ENCODE measurements around the gene MAP3K5.

Gene MAP3K5

GRCh38 chr6:136535017-136535765 is 257.1 kb downstream of the MAP3K5 start:
- no peak for FAIRE-seq

DNA sequence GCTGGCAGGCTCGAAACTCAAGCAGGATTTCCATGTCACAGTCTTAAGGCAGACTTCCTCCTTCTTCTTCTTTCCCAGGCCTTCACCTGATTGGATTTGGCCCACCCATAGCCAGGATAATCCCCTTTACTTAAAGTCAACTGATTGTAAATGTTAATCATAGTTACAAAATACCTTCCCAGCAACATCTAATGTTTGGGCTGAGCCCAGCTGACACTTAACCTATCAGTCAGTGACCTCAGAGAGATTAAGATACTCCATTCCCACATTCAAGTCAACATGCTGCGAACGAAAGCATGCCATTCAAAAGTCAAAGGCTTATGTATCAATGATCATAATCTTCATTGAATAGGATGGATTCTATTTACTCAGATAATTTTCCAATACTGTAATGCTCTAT is 258.0 kb downstream of the MAP3K5 start:
- FAIRE-seq, result no peak

DNA sequence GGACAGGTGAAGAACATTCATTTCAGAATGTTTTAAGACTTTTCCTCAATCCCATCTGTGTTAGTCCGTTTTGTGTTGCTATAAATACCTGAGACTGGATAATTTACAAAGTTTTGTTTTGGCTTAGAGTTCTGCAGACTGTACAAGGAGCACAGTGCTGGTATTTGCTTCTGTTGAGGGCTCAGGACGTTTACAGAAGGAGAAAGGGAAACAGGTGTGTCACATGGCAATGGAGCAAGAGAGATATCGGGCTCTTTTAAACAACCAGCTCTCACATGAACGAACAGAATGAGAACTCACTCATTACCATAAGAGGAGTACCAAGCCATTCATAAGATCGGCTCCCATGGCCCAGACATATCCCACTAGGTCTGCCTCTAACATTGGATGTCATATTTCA is 258.8 kb downstream of the MAP3K5 start:
- no peak for FAIRE-seq

DNA sequence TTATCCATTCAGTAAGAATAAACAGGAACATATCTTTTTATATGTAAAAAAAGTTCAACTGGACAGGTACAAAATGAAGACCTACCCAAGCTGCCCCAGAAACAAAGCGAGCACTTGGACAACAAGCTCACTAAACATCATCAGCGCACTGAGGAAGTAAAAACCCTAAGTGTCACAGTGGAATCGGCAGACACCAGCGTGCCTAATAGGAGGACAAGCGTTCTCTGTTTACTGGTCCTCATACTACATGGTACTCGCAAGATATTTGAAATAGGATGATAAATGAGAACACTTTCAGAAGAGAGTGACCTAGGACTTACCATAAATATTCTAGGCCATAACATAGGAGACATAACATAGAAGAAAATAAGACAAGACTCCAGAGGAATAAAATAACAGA is 260.2 kb downstream of the MAP3K5 start:
- no peak for FAIRE-seq

DNA sequence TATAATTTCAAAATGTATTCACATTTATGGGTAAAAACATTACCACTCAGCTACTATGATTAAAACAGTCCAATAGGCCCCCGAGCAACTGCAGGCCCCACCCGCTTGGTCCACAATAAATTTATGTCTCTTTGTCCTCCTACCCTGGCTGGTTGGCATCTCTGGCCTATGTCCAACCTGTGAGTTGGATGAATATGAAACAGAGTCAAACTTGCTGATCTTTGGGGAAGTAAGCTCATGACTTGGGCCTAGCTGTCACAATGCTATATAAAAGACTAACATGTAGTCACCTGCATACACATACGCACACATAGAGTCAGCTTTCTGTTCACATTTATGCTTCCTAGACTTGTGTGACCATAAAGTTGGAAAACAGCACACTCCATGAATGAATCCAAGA is 262.6 kb downstream of the MAP3K5 start:
- no peak for FAIRE-seq

- FAIRE-seq, result no peak
These were observed 263.8 kb downstream of the MAP3K5 start for GRCh38 chr6:136528477-136528876.

- FAIRE-seq, result no peak
These were observed 264.4 kb downstream of the MAP3K5 start for GRCh38 chr6:136527831-136528230.

GRCh38 chr6:136526937-136527336 is 265.3 kb downstream of the MAP3K5 start:
- FAIRE-seq, result no peak

- no peak for FAIRE-seq
These were observed 265.9 kb downstream of the MAP3K5 start for GRCh38 chr6:136526196-136526930.

DNA sequence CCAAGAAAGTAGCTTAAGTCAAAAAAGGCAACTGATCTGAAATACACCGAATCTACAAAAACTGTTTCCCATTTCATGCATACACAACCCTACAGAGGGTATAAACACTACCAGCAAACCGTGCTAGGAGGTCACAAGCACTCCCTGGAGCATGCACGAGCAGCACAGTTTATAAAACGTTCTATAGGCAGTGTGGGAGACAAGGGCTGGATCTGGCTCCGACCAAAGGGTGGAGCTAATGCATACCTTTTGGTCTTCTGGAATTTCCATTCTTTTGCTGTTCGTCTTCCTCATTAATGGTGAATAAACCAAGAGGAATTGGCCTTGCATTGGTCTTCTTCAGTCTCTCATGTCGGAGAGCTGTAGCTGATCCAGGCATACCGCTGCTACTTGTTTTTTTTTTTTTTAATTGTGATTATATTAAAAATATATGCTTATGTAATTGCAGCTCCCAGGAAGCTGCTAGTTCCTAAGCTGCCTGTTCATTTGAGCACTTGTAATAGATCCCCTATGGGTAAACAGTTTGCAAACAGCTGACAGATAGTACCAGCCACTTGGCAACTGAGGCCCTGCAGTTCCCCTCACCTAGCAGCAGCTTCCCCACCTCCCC is 266.6 kb downstream of the MAP3K5 start:
- FAIRE-seq, result no peak

DNA sequence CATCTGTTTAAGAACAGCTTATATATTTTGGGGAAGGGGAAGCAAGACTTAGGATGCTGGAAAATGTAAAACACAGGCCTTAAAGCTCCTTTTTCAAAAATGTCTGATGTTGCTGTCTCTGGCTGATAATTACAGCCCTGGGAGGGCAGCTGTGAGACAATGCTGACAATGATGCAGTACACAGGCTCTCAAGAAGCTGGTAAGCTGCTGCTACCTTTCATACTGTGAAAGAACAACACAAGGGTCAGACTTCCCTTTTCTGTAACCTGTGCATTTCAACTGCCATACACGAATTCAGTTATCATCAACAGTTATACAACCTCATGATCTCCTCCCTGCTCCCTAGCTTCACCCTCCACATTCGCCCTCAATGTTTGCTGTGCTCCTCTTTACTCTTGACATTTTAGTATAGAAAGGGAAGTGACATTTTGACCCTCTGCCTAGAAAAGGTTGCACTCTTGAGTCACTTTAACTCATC is 267.3 kb downstream of the MAP3K5 start:
- no peak for FAIRE-seq

DNA sequence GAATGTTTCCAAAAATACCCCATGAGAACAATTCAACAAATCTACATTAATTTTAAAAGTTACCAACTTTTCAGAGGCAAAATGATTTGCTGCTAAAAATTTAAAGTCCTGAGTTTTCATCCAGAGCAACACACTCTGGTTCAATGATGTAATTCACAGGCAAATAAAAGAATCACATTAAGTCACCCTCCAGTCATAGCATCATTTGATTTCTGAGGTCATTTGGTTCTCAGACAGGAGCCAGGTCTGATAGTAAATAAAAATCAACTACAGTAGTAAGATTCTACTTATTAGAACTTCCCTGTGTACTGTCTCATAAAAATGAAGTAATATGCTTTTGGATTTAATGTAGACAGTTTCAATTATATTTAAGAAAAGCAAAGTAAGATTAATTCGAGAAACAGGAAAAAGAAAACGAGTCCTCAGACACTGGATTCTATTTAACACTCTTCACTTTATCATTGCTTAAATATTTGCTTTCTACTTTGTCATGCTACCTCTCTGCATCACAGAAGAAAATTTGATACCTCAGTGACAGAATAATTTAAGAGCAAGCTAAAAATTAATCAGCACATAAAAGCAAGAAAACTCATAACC is 267.8 kb downstream of the MAP3K5 start:
- FAIRE-seq, result no peak

GRCh38 chr6:136523196-136523595 is 269.1 kb downstream of the MAP3K5 start:
- no peak for FAIRE-seq

DNA sequence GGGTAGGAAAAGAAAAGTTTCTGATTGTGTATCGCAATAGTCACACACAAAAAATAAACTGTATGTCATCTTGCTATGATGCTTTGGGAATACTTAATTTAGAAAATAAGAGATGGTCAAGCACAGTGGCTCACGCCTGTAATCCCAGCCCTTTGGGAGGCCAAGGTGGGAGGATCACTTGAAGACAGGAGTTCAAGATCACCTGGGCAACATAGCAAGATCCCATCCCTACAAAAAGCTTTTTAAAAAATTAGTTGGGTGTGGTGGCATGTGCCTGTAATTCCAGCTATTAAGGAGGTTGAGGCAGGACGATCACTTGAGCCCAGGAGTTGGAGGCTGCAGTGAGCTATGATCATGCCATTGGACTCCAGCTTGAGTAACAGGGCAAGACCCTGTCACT is 269.6 kb downstream of the MAP3K5 start:
- FAIRE-seq, result no peak

- no peak for FAIRE-seq
These were observed 270.4 kb downstream of the MAP3K5 start for GRCh38 chr6:136521911-136522310.

- no peak for FAIRE-seq
These were observed 270.9 kb downstream of the MAP3K5 start for GRCh38 chr6:136521427-136521826.

DNA sequence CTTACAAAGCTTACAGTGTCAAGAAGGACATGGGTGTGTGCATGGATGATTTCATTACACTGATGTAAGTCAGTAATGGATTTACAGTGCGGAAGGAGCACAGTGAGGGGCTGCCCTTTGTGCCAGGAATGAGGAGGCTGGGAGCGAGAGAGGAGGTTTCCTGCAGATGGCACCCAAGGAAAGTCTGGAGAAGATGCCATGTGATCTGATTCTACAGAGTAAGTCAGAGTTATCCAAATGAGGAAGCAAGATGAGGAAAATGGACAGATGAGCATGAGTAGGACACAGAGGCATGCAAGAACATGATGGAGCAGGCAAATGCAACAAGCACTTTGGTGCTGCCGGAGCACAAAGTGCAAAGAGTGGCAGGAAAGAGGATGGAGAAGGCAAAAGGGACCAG is 271.8 kb downstream of the MAP3K5 start:
- no peak for FAIRE-seq

GRCh38 chr6:136517582-136517981 is 274.7 kb downstream of the MAP3K5 start:
- no peak for FAIRE-seq

GRCh38 chr6:136517002-136517401 is 275.3 kb downstream of the MAP3K5 start:
- FAIRE-seq, result no peak

GRCh38 chr6:136514591-136514990 is 277.7 kb downstream of the MAP3K5 start:
- no peak for FAIRE-seq

DNA sequence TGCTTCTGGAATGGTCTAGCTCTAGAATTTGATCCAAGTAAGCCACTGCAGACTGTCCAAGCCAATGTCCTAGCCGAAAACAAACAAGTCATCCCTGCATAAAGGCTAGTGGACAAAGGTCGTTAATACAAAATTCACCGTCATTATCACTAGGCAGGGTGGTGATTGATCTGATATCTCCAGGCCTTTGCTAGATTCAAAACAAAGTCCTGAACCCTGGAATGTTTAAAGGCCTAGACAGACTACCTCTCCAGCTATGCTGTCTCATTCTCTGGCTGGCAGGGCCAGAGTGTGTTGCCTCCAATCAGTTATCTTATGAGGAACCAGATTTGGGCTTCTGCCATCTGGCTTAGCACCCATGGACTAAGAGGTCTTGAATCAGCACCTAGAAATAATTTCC is 280.4 kb downstream of the MAP3K5 start:
- FAIRE-seq, result no peak

- no peak for FAIRE-seq
These were observed 280.9 kb downstream of the MAP3K5 start for GRCh38 chr6:136511397-136511796.

DNA sequence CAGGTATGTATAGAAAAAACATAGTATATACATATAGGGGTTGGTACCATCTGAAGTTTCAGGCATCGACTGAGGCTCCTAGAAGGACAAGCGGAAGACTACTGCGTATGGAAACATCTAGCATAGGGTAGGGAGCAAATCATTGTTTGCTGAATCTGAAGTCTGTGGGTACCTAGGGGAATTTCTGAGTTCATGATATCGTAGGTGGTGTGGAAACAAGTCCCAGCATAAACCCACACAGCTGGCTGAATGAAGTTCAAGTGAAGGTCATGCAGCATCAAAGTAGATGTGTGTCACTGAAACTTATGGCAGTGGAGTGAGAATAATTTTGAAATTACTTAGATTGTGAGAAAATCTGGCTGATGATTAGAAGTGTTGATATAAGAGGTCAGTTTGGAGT is 281.5 kb downstream of the MAP3K5 start:
- no peak for FAIRE-seq

DNA sequence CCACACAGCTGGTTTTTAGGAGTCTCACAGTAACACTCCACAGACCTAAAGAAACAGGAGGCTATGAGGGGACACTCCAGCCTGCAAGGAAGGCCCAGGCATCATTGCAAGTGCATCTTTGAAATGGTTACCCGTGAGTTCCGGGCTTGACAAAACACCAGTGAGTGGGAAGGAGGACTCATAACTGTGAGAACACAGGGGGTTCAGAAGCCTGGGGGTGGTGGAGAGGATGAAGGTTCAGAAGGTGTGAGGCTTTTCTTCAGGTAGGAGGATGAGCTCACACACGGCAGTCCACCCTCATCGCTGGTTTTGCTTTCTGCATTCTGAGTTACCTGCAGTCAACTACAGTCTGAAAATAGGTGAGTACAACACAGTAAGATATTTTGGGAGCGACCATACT is 282.0 kb downstream of the MAP3K5 start:
- FAIRE-seq, result no peak

Data from TTC549 (cell line).